ENCODE results near the gene KAT2B.

- TF ChIP-seq, protein P1, sequence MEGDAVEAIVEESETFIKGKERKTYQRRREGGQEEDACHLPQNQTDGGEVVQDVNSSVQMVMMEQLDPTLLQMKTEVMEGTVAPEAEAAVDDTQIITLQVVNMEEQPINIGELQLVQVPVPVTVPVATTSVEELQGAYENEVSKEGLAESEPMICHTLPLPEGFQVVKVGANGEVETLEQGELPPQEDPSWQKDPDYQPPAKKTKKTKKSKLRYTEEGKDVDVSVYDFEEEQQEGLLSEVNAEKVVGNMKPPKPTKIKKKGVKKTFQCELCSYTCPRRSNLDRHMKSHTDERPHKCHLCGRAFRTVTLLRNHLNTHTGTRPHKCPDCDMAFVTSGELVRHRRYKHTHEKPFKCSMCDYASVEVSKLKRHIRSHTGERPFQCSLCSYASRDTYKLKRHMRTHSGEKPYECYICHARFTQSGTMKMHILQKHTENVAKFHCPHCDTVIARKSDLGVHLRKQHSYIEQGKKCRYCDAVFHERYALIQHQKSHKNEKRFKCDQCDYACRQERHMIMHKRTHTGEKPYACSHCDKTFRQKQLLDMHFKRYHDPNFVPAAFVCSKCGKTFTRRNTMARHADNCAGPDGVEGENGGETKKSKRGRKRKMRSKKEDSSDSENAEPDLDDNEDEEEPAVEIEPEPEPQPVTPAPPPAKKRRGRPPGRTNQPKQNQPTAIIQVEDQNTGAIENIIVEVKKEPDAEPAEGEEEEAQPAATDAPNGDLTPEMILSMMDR (IDR thresholded peaks at IDR 0.05 in 8 of 11, conservative IDR thresholded peaks at IDR 0.05 in 3 of 11), result no peak
- TF ChIP-seq POLR2A (IDR thresholded peaks at IDR 0.05), result no peak
- TF ChIP-seq POLR2AphosphoS5 (IDR thresholded peaks at IDR 0.05), result no peak
Measured at GRCh38 chr3:20123131-20123652, 82.9 kb downstream of the KAT2B start.
